Prostate gland (tissue), 2 donors: Measurements from ENCODE around the gene RHBDD1.

ENCODE experiments used
- CTCF ChIP-seq, 4 experiments: fragments of 200-600 bp in 2 of 4; fragments of 450-650 bp in 2 of 4; sonication (generic) in 2 of 4; IDR thresholded peaks; 1 replicate in 3 of 4; 2 replicates in 1 of 4; pipeline ENCODE4 v1.5.1; 2016 to 2019; ENCODE audit warnings: antibody characterized with exemption in 4 of 4, mild to moderate bottlenecking in 2 of 4, moderate library complexity in 2 of 4
- POLR2A ChIP-seq: fragments of 450-650 bp; IDR thresholded peaks from one replicate; pipeline ENCODE4 v1.6.1; 2016; ENCODE audit warnings: antibody characterized with exemption, mild to moderate bottlenecking
- POLR2AphosphoS5 ChIP-seq: sonication (generic); formaldehyde crosslinking; IDR thresholded peaks from one replicate; pipeline ENCODE4 v1.6.1; 2017; ENCODE audit warnings: antibody characterized with exemption

DNA sequence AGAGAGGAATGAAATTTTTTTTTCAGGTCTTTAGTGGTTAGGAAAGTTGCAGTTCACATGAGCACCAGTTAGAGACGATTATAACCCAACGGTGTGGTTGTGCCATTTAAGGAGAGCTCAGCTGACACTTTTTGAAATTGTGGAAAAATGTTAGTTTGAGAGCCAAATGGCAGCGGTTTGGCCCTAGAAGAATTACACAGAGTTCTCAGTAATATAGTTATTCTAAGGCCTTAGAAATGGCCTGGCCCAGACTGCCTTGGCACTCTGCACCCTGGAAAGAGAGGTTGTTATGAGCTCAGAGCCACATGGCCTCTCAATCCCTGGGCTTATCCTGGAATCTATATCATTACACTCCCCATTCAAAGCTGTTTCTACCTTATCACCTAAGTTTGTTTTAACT, 117.4 kb downstream of the RHBDD1 start:
- TF ChIP-seq CTCF (IDR thresholded peaks at IDR 0.05) (no peak), POLR2A (no peak), POLR2AphosphoS5 (no peak)
